Measurements from ENCODE around the gene ADCY1.

ADCY1 gene

GRCh38 chr7:45657890-45658715 lies 83.9 kb downstream of the ADCY1 start:
- Mint-ChIP-seq H3K36me3 (no peaks in the 10 kb centered on the region), H3K9me3 (no peaks in the 10 kb centered on the region), H3K27ac (no peak overlapping the region), H3K4me1 (no peaks in the 10 kb centered on the region), H3K4me3 (no peak overlapping the region)
- ATAC-seq = no peak
- no peak for DNase-seq (ENCODE audit: low spot score in 2 of 2)

GRCh38 chr7:45658716-45659495 lies 84.7 kb downstream of the ADCY1 start:
- Mint-ChIP-seq H3K9me3 (no peaks in the 10 kb centered on the region), H3K27ac (no peak overlapping the region), H3K36me3 (no peaks in the 10 kb centered on the region), H3K4me3 (no peak overlapping the region), H3K4me1 (no peaks in the 10 kb centered on the region)
- DNase-seq (ENCODE audit: low spot score in 2 of 2) (peak in 1 of 2 donors; percentile 37), ATAC-seq (no peak)

GRCh38 chr7:45659496-45660139 lies 85.5 kb downstream of the ADCY1 start:
- no peaks in the 10 kb centered on the region for H3K9me3 Mint-ChIP-seq
- H3K36me3 Mint-ChIP-seq = no peaks in the 10 kb centered on the region
- no peak for ATAC-seq

GRCh38 chr7:45660201-45660900 lies 86.2 kb downstream of the ADCY1 start:
- Mint-ChIP-seq H3K36me3 (no peaks in the 10 kb centered on the region), H3K4me1 (no peaks in the 10 kb centered on the region), H3K27ac (no peak overlapping the region), H3K4me3 (no peak overlapping the region), H3K9me3 (no peaks in the 10 kb centered on the region)
- ATAC-seq = no peak
- DNase-seq (ENCODE audit: low spot score in 2 of 2) = no peak

More at GRCh38 chr7:45659496-45660139, 85.5 kb downstream of the ADCY1 start:
- H3K27ac Mint-ChIP-seq = no peak overlapping the region
- no peaks in the 10 kb centered on the region for H3K4me1 Mint-ChIP-seq
- DNase-seq (ENCODE audit: low spot score in 2 of 2) = no peak
- H3K4me3 Mint-ChIP-seq = no peak overlapping the region

GRCh38 chr7:45660901-45661211 lies 86.7 kb downstream of the ADCY1 start:
- DNase-seq (ENCODE audit: low spot score in 2 of 2) = no peak
- ATAC-seq = no peak
- Mint-ChIP-seq H3K4me1 (no peaks in the 10 kb centered on the region), H3K27ac (no peak overlapping the region), H3K4me3 (no peak overlapping the region), H3K36me3 (no peaks in the 10 kb centered on the region), H3K9me3 (no peaks in the 10 kb centered on the region)

- Mint-ChIP-seq H3K4me1 (no peaks in the 10 kb centered on the region), H3K9me3 (no peaks in the 10 kb centered on the region), H3K36me3 (no peaks in the 10 kb centered on the region), H3K4me3 (no peak overlapping the region), H3K27ac (no peak overlapping the region)
- DNase-seq (ENCODE audit: low spot score in 2 of 2) = peak in 1 of 2 donors; percentile 36
- no peak for ATAC-seq
Measured at GRCh38 chr7:45661302-45661995, 87.3 kb downstream of the ADCY1 start.

- no peaks in the 10 kb centered on the region for H3K9me3 Mint-ChIP-seq
- DNase-seq (ENCODE audit: low spot score in 2 of 2) = no peak
- H3K4me3 Mint-ChIP-seq = no peak overlapping the region
- ATAC-seq = no peak
- no peak overlapping the region for H3K27ac Mint-ChIP-seq
- no peaks in the 10 kb centered on the region for H3K4me1 Mint-ChIP-seq
- H3K36me3 Mint-ChIP-seq = no peaks in the 10 kb centered on the region
Measured at GRCh38 chr7:45662018-45662417, 87.8 kb downstream of the ADCY1 start.

- H3K4me3 Mint-ChIP-seq = no peak overlapping the region
- no peak overlapping the region for H3K27ac Mint-ChIP-seq
- ATAC-seq (no peak), DNase-seq (ENCODE audit: low spot score in 2 of 2) (no peak)
- no peaks in the 10 kb centered on the region for H3K4me1 Mint-ChIP-seq
- H3K9me3 Mint-ChIP-seq = no peaks in the 10 kb centered on the region
- H3K36me3 Mint-ChIP-seq = no peaks in the 10 kb centered on the region
Measured at GRCh38 chr7:45662540-45663166, 88.5 kb downstream of the ADCY1 start.

GRCh38 chr7:45663167-45663921 lies 89.2 kb downstream of the ADCY1 start:
- Mint-ChIP-seq H3K4me3 (no peak overlapping the region), H3K4me1 (no peaks in the 10 kb centered on the region), H3K27ac (no peak overlapping the region), H3K36me3 (no peaks in the 10 kb centered on the region), H3K9me3 (no peaks in the 10 kb centered on the region)
- DNase-seq (ENCODE audit: low spot score in 2 of 2) (peak; percentile 14 to 68), ATAC-seq (peak; percentile 25)

GRCh38 chr7:45663965-45664633 lies 89.9 kb downstream of the ADCY1 start:
- Mint-ChIP-seq H3K4me3 (no peak overlapping the region), H3K36me3 (no peaks in the 10 kb centered on the region), H3K27ac (no peak overlapping the region), H3K9me3 (no peaks in the 10 kb centered on the region), H3K4me1 (no peaks in the 10 kb centered on the region)
- no peak for ATAC-seq
- peak in 1 of 2 donors; percentile 32 for DNase-seq (ENCODE audit: low spot score in 2 of 2)

- no peaks in the 10 kb centered on the region for H3K9me3 Mint-ChIP-seq
- no peak overlapping the region for H3K4me3 Mint-ChIP-seq
- H3K4me1 Mint-ChIP-seq = no peaks in the 10 kb centered on the region
- no peak overlapping the region for H3K27ac Mint-ChIP-seq
- ATAC-seq = no peak
- DNase-seq (ENCODE audit: low spot score in 2 of 2) = no peak
- H3K36me3 Mint-ChIP-seq = no peaks in the 10 kb centered on the region
Measured at GRCh38 chr7:45665172-45665571, 91.0 kb downstream of the ADCY1 start.

- no peak overlapping the region for H3K27ac Mint-ChIP-seq
Measured at GRCh38 chr7:45670227-45670626, 96.1 kb downstream of the ADCY1 start.

GRCh38 chr7:45670717-45671116 lies 96.5 kb downstream of the ADCY1 start:
- DNase-seq (ENCODE audit: low spot score in 2 of 2) (no peak), ATAC-seq (no peak)
- H3K4me1 Mint-ChIP-seq = no peaks in the 10 kb centered on the region
- no peak overlapping the region for H3K27ac Mint-ChIP-seq
- H3K4me3 Mint-ChIP-seq = no peak overlapping the region
- H3K9me3 Mint-ChIP-seq = peaks cover 6% of the 10 kb centered on the region
- H3K36me3 Mint-ChIP-seq = no peaks in the 10 kb centered on the region

More at GRCh38 chr7:45670227-45670626, 96.1 kb downstream of the ADCY1 start:
- DNase-seq (ENCODE audit: low spot score in 2 of 2) (peak in 1 of 2 donors; percentile 30), ATAC-seq (no peak)
- H3K4me1 Mint-ChIP-seq = no peaks in the 10 kb centered on the region
- no peaks in the 10 kb centered on the region for H3K36me3 Mint-ChIP-seq
- H3K4me3 Mint-ChIP-seq = no peak overlapping the region
- peaks cover 6% of the 10 kb centered on the region for H3K9me3 Mint-ChIP-seq
